Endometrium (tissue), 2 donors: ENCODE data around the gene STOX1.
"Not testable (repeated sequence)": the region's sequence is repeated elsewhere in the genome, so short reads cannot be mapped to it uniquely, and the experiment has no call there.

ENCODE experiments used
- FAIRE-seq: peaks from 2 replicates; lab custom pipeline; 2012; peaks lifted over from hg19 to GRCh38; lab: Jason Lieb, UNC
- donor health status: control.
- donor health status: control.

Gene STOX1

GRCh38 chr10:68826764-68827591, at the start of gene STOX1:
Gene STOX1 (plus strand): TSS chr10:68827531. CDS start chr10:68827624, 93 bp downstream.
- FAIRE-seq: no peak

DNA sequence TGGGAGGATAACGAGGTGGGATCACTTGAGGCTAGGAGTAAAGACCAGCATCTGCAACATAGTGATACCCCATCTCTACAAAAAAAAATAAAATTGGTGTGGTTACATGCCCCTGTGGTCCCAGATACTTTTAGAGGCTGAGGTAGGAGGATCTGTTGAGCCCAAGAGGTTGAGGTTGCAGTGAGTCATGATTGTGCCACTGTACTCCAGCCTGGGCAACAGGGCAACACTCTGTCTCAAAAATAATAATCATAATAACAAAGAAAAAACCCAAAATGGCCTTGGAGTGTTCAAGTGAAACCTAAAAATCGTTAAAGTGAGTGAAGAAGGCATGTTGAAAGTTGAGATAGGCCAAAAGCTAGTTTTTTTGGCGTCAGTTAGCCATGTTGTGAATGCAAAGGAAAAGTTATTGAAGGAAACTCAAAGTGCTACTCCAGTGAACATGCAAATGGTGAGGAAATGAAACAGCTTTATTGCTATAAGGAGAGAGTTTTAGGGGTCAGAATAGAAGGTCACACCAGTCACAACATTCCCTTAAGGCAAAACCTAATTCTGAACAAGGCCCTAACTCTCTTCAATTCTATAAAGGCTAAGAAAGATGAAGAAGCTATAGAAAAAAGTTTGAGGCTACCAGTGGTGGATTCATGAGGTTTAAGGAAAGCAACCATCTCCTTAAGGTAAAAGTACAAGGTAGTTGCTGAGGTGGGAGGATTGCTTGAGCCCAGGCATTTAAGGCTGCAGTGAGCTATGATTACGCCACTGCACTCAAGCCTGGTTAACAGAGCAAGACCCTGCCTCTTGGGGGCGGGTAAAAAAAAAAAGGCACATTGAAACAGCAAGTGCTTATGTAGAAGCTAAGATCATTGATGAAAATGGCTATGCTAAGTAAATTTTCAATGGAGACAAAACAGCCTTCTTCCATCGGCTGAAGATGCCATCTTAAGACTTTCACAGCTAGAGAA, 45.4 kb upstream of the STOX1 start:
- FAIRE-seq: no peak

- no peak for FAIRE-seq
Observed at GRCh38 chr10:68784476-68784875, 42.9 kb upstream of the STOX1 start.

DNA sequence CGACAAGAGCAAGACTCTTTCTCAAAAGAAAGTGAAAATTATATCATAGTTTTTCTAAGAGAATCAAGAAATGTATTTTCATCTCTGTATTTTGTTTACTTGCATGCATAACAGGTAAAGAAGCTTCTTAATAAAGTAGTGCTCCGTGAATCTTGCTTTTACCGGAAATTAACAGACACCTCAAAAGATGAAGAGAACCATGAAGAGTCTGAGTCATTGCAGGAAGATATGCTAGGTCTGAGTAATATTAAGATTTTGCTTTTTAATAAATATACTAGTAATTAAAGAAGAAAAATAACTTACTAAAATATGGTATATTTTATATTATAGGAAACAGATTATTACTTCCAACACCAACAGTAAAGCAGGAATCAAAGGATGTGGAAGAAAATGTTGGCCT, 39.5 kb upstream of the STOX1 start:
- no peak for FAIRE-seq

DNA sequence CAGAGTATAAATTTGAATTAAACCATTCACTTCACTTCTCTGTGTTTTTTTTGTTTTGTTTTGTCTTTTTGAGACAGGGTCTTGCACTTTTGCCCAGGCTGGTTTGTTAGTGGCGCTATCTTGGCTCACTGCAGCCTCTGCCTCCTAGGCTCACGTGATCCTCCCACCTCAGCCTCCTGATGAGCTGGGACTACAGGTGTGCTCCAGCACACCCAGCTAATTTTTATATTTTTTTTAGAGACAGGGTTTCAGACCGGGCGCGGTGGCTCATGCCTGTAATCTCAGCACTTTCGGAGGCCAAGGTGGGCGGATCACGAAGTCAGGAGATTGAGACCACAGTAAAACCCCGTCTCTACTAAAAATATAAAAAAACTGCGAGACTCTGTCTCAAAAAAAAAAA, 36.9 kb upstream of the STOX1 start:
- FAIRE-seq: no peak

- peak; percentile 71 for FAIRE-seq
Observed at GRCh38 chr10:68792115-68792514, 35.2 kb upstream of the STOX1 start.

DNA sequence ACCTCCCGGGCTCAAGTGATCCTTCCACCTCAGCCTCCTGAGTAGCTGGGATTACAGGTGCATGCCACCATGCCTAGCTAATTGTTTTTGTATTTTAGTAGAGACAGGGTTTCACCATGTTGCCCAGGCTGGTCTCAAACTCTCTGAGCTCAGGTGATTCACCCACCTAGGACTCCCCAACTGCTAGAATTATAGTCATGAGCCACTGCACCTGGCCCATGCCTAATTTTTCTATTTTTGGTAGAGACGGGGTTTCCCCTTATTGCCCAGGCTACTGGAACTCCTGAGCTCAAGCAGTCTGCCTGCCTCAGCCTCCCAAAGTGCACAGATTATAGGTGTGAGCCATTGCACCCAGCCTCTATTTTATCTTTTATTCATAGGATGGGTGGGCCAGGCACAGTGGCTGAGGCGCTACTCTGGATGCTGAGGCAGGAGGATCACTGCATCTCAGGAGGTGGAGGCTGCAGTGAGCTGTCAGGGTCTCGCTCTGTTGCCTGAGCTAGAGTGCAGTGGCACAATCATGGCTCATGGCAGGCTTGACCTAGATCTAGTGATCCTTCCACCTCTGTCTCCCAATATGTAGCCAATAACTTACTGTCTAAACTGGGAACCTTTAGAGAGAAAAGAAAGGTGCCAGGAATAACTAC, 31.3 kb upstream of the STOX1 start:
- no peak for FAIRE-seq

DNA sequence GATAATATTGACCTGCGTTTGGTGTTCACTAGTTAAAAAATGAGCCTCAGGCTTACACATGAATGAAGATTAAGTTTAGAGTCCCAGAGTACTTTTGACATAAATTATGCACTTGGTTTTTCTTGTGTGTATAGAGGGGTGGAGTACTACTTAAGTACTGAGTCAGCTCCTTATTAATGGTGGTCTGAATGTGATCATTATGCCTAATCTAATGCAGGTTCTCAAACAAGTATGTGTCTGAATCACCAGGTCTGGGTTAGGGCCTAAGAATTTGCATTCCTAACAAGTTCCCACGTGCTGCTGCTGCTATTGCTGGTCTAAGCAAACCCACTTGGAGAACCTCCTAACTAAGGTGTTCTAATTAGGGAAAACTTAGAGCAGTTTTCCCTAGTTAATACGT, 30.7 kb upstream of the STOX1 start:
- no peak for FAIRE-seq

DNA sequence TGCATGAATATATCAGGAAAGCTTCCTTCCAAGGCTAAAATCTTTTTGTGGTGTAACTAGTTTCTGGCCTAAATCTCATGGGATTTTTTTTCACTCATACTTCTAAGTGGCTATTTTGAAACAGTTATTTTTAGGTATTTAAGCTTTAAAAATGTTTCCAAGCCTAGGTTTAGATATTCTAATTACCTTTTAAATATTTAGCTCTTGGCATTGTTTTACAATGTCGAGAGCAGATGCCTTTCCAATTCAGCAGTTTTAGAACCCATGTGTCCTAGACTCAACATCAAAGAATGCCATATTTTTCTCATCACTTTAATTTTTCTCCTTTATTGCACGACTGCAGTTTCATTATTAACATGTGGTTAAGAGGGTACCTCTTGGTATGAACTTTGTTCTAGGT, 27.1 kb upstream of the STOX1 start:
- FAIRE-seq: no peak

DNA sequence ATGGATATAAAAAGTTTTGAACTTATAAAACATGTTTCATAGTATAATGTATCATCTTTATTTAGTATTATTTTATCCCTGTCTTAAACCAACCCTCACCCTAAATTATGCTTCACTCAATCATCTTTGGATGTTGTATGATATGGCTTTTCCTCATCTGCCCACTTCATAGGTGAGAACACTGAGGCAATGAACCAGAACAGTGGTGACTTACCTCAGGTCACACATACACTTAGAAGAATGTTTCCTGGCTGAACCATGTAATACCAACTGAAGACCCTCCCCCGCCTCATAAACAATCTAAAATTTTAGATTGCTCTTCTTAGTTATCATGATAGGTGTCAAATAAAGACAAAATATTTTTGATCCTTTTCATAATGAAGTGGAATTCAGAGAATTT, 22.6 kb upstream of the STOX1 start:
- FAIRE-seq: no peak

GRCh38 chr10:68810830-68811229, 16.5 kb upstream of the STOX1 start:
- not testable (repeated sequence) for FAIRE-seq

DNA sequence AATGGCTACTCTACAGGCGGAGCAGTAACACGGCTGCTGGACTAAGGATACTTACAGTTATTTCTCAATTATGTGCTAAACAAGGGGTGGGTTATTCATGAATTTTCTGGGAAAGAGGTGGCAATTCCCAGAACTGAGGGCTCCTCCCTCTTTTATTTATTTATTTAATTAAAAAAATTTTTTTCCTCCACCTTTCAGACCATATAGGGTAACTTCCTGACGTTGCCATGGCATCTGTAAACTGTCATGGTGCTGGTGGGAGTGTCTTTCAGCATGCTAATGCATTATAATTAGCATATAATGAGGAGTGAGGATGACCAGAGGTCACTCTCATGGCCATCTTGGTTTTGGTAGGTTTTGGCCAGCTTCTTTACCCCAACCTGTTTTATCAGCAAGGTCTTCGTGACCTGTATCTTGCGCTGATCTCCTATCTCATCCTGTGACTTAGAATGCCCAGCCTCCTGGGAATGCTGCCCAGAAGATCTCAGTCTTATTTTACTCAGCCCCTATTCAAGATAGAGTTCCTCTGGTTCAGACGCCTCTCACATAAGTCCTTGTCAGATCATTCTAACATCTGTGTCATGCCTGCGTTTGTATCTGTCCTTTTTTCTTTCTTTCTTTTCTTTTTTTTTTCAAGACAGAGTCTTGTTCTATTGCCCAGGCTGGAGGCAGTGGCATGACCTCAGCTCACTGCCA, 15.9 kb upstream of the STOX1 start:
- no peak for FAIRE-seq

GRCh38 chr10:68812420-68812819, 14.9 kb upstream of the STOX1 start:
- FAIRE-seq: no peak

- FAIRE-seq: no peak
Observed at GRCh38 chr10:68813559-68813958, 13.8 kb upstream of the STOX1 start.

GRCh38 chr10:68816796-68817412, 10.4 kb upstream of the STOX1 start:
- FAIRE-seq: no peak

GRCh38 chr10:68820359-68820758, 7.0 kb upstream of the STOX1 start:
- FAIRE-seq: not testable (repeated sequence)

GRCh38 chr10:68822626-68823025, 4.7 kb upstream of the STOX1 start:
- not testable (repeated sequence) for FAIRE-seq

DNA sequence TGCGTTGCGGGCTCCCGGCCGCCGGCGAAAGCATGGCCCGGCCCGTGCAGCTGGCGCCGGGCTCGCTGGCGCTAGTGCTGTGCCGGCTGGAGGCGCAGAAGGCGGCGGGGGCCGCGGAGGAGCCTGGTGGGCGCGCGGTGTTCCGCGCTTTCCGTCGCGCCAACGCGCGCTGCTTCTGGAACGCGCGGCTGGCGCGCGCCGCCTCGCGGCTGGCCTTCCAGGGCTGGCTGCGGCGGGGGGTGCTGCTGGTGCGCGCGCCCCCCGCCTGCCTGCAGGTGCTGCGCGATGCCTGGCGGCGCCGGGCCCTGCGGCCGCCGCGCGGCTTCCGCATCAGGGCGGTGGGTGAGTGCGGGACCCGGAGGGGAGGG, 245 bp downstream of the STOX1 start:
- FAIRE-seq: not testable (repeated sequence)

- not testable (repeated sequence) for FAIRE-seq
Observed at GRCh38 chr10:68828083-68828601, 811 bp downstream of the STOX1 start.

DNA sequence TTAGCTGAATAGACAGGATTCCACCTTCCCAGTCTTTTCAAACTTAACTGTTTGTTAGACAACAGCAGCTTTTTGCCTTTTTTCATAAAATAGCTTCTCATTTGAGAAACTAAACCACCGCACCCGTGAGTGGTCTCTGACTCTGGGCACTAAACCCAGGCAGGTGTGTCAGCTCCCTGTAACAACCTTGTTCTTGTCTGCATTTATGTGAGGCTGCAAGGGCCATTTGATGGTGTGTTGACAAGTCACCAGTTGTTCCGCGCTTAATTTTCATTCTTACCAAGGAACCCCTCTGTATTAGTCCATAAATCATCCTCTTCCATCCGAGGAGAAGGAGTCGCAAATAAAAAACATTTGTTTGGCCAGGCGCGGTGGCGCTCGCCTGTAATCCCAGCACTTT, 1.5 kb downstream of the STOX1 start:
- FAIRE-seq: no peak

DNA sequence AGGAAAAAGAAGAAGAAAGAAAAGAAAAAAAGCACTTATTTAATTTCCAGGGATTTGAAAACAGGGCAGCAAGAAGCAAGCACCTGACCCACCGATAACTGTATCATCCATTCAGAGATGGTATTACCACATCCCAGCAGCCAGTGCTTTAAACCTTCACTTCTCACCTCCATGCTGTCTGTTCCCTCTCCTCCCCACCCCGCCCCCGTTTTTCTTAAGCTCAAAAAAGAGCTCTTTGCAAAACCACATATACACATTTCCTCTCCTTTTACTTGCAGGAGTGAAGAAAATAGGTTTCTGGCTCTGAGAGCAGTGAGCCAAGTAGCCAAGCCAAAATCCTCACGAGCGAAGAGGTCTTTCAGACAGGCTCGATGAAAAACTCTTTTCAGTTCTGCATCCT, 2.2 kb downstream of the STOX1 start:
- FAIRE-seq: no peak
